CD4-positive, alpha-beta T cell treated with Interleukin-2 at 100 ng/mL for 4 hours (primary cell): Measurements from ENCODE around the gene SLC15A1.

Source experiments
- DNase-seq: peaks from one replicate; pipeline ENCODE4 v3.0.0-alpha.2; 2020; ENCODE audit warnings: low spot score

The SLC15A1 gene

DNA sequence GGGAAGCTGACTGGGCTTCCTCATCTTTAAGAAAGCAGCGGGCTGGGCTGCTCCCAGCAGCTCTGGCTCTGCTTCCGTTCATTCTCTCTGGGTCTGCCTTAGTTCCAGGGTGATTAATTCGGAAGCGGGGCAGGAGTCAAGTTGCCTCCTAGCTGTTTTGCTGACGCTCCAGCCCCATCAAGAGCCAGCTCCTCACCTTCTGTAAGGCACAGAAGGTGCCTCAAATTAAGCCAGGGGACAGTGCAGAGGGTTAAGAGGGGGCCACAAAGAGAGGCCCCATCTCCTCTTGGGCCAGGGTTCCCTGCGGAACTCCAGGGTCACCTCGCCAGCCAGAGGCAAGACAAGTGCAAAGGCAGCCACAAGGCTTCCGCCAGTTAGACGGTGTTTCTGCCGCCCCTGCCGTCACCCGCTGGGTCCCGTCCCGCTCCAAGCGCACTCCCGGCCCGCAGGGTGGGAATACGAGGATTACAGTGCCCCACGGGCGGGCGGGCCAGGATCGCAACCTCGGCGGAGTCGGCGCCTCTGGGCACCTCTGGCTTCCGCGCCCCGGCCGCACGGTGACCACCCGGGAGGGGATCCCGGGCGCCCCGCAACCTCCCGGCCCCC lies 508 bp downstream of the SLC15A1 start:
- DNase-seq: no peak

DNA sequence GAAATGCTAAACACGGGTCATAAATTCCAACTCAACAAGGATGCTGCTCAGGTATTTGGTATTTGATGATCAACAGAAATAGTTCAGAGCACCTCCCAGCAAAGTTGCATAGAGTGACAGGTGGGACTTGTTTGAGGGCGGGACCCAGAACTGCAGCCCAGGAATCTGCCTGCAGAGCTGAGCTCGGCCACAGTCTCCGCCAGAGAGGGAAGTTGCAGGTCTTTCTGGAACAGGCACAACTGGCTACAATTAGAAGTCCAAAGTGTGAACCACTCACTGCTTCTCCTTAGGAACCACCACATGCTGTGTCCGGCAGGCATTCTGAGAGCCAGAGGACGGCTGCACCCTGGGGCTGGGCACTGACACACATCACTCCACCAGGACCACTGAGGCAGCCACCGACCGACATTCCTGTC lies 1.1 kb downstream of the SLC15A1 start:
- no peak for DNase-seq

DNA sequence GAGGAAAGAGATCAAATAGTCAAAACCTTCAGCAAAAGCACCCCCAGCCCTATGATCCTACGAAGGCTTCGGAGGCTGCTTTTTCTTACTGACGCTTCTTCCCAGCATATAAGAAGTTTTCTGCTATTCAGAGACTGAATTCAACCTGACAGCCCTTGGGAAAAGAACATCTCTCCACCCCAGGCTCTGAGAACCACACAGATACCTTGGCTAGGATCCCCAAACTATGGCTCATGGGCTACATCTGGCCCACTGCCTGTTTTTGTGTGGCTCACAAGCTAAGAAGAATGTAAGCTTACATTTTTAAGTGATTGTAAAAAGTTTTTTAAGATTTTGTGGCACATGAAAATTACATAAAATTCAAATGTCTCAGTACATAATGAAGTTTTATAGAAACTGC lies 3.0 kb downstream of the SLC15A1 start:
- no peak for DNase-seq

DNA sequence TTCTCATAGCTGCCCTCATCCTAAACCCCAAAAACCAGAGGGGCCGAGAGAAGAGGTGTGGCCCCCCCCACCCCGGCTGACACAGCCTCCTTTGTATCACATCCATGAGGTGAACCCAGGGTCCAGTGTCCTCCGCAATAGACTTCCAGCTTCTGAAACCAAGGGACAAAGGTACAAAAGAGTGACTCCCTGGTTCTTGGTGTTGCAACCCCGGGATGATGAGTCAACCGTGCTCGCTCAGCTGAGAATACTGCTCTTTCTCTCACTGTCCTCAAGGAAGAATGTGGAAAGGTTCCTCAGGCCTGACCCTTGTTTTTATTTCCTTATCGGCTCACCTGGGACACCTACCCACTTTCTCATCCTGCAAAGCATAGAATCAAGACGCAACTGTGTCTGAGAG lies 5.5 kb downstream of the SLC15A1 start:
- no peak for DNase-seq

DNA sequence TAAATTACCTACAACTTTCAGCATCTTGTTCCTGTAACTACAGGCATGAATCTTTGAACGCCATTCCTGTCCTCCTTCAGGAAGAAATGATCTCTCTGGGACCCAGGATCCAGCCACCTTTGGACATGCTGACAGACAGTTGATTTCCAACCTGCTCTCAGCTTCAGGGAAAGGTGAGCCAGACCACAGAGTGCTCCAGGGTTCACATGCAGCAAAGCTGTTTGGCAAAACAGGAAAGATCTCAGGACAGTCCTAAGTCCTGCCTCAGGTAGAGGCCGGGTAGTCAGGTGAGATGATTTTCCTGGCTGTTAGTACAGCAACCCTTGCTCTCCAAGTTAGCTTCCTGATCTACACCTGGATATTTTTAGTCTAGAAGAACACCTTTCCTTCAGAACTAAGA lies 9.1 kb downstream of the SLC15A1 start:
- no peak for DNase-seq

DNA sequence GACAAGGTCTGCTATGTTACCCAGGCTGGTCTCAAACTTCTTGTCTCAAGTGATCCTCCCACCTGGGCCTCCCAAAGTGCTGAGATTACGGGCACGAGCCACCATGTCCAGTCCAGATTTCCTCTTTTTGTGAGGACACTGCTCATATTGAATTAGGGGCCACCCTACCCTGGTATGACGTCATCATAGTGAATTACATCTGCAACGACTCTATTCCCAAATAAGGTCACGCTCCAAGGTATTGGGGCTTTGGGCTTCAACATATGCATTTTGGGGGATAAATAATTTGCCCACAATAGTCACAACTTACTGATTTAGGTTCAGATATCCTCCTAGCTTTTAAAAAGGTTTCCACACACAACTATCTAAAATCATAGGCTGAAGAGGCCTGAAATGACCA lies 9.5 kb downstream of the SLC15A1 start:
- DNase-seq: no peak

DNA sequence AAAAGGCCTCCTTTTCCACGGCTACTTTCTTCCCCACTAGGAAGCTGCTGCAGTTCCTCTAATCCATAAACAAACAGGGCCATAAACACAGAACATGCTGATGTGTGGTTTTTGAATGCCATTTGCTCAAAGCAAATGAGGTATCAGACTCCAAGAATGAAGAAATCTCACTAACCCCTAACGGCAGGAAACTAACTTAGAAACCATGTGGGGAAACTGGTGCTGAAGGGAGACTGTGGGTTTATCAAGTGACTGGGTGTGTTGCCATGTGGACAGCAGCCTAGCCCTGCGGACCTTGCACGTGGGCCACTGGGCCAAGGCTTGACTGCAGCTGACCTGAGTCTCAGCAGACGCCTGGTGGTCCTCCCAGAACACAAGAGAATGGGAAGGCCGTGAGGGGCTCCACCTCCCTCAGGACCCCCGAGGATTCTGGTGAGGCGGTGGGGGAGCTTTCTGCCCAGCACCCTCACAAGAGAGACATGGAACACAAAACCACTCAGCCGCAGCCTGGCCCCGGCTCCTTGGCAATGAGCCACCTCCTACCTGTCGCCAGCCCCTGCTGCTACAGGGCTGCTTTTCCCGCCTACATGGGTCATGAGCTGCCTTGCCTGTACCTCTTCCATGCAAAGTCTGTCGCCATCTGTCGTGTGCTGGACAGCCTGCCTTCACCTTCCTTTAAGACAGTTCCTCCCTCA lies 10.6 kb downstream of the SLC15A1 start:
- no peak for DNase-seq

DNA sequence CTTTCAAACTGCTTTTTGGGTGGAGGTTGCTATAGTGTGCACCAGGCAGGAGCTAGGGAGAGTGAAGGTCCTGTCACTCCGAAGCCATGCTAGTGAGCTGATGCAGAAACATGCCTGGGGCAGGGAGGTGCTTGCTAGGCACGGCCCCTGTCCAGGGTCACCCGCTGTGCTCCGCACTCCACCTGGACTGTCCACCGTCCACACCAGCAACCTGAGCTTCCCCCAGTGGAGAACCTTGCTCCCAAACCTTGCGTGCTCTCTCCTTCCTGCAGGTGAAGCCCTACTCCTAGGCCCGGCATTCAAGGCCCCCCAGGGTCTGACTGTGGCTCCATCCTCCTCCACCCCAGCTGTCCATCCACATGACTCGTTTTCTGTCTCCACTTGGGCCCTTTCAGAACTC lies 12.3 kb downstream of the SLC15A1 start:
- DNase-seq: no peak

DNA sequence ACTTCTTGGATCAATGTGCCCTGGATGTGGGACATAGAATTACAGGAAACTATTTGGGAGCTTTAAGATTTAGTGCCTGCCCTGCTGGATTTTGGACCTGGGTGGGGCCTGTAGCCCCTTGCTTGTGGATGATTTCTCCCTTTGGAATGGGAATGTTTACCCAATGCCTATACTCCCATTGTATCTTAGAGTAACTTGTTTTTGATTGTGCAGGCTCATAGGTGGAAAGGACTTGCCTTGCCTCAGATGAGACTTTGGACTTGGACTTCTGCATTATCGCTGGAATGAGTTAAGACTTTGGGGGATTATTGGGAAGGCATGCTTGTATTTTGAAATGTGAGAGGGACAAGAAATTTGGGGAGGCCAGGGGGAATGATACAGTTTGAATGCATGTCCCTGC lies 13.5 kb downstream of the SLC15A1 start:
- no peak for DNase-seq

DNA sequence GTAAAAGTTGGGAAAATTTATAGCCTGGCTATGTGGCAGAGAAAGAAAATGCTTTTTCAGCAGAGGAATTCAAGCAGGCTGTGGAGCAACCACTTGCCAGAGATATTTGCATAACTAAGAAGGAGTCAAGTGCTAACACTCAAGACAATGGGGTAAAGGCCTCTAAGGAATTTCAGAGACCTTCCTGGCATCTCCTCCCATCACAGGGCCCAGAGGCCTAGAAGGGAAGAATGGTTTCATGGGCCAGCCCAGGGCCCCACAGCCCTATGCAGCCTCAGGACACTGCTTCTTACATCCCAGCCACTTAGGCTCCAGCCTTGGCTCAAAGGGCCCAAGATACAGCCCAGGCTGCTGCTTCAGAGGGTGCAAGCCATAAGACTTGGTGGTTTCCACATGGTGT lies 14.3 kb downstream of the SLC15A1 start:
- no peak for DNase-seq

DNA sequence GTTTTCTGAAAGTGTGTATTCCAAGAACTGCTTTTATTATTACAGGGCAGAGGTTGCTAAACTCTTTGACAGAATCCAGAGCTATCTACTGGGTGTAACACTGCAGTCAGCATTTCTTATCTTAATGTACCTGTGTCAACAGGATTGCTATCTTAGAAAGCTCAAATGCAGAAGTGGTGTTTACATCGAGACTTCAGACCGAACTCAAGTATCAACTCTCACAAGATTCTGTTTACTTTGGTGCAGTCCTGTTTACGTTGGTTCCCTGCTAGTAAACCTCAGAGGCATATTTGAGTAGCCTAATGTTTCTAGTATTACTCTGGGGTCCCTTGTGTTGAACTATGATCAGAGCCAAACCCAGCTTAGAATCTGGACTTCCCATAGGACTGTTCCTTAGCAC lies 20.5 kb downstream of the SLC15A1 start:
- DNase-seq: no peak

DNA sequence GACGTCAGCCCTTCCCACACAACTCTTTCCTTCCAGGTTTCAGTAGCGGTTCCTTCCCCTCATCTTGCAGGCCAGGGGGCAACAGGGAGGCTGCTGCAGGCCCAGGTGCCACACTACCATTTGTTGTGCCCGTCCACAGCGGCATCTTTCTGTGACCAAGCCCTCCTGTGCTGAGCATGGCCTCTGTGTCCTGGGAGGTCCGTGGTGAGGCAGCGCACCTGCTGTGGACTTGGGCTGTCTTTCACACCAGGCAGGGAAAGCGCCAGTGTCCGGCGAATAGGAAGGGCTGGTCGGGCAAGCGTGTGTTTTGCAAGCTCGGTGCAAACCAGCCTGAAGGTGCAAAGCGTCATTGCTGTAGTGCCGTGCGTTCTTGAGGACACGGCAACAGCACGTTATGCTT lies 21.4 kb downstream of the SLC15A1 start:
- no peak for DNase-seq

DNA sequence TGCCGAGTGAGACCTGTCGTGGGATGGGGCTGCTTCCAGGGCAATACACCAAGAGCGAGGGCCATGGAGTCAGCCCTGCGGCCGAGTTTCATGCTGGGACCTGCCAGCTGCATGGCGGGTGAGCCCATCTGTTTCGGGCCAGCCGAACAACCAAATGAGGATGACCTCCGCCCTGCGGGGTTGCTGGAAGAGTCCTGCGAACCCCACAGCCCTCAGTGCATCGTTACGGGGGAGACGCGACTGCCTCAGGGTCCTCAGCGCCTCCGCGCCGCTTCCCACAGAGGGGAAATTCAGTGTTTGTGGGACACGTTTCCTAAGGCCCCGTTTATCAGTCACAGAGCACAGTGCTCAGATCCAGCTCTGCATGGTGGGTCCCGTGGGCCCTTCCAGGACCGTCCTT lies 22.0 kb downstream of the SLC15A1 start:
- DNase-seq: no peak

DNA sequence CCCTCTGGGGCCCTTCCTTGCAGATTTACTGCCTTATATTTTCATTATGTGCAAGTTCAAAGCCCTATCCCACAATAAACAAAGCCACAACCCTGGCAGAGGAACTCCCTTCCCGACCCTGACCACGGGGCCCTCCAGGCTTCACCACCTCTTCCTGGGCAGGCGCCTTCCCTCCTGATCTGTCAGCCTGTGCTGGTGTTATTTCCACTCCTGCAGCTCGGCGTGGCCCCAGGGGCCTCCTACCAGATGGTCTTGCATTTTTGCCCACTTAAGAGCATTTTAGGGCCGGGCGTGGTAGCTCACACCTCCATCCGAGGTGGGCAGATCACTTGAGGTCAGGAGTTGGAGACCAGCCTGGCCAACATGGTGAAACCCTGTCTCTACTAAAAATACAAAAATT lies 22.8 kb downstream of the SLC15A1 start:
- no peak for DNase-seq

DNA sequence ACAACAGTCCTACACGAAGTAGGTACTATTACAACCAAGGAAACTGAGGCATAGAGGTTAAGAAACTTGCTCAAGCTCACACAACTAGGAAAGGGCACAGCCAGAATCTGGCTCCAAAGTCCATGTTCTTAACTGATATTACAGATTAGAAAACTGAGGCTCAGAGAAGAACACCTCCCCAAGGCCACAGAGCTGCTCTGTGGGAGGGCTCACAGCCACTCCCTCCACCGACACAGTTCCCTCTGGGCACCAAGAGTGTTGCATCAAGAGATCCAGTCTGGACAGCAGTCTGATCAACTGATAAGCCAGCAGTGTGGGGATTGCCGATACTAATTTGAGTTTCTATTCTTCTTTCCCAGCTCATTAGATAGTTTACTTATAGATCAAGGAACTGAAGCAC lies 29.5 kb downstream of the SLC15A1 start:
- no peak for DNase-seq

DNA sequence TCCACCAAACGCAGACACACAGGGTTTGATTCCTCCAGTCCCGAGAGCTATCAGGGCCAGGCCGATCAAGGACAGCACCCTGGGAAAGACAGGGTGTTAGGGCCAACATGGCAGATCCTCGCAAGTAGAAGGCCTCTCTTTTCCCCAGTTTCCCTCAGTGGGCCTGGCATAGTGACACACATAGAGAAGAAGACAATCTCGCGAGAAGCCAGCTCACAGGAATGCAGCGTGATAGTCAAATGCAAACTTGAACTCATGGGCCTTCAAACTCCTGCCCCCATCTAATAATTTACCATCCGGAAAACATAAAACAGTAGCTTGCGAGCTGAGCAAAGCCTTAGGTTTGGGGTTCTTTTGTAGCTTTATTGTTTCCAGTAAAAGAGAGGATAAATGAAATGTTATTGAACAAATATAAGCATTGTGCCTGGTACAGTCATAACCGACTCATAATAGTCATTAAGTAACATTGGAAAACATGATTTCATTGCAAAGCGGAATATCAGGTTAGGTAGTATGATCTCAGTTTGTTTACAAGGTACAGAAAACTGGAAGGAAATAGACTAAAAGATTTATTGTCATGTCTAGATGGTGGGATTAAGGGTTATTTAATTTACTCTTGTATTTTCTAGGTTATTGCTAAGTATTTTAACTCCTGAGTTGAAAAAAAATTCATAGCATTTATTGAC lies 30.5 kb downstream of the SLC15A1 start:
- no peak for DNase-seq

DNA sequence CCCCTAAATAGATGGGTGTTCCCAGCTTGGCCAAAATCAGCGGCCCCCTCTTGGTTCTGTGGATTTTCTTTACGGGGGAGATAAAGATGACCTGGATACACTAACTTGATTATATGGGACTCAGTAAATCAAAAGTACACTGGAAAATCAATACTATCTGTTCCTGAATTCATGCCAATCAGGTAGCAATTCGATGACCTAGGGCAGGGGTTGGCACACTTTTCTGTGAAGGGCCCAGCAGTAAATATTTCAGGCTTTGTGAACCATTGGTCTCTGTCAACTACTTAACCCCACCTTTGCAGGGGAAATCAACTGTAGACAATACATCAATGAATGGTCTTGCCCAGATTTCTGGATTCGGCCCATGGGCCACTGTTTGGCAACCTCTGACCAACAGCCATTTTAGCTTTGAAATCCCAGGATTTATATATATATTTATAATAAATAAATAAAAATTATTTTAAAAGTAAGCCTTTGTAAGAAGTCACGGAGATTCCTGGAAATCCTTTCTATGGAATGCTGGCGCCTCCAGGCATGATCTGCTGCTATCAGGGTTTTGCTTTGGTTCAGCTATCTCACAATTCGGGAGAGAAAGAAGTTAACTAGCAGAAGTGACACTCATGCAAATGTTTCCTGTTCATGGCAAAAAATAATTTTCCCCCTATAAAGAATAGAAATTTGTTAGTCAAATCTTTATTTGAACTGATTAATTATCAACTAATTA lies 32.8 kb downstream of the SLC15A1 start:
- DNase-seq: no peak

DNA sequence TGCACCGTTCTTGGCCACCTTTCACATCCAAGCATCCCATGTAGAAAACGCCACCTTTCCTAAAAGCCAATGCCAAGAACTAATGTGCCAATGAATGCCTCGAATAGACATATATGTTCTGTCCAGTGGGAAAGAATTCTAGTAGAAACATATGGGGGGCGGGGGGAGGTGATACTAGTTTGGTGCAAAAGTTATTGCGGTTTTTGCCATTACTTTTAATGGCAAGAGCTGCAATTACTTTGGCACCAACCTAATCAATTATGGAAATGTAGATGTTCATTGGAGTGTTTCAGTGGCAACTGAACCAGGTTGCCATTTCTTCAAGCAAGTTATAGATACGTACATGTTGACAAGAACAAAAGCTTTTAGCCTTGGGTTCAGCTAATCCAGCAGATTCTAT lies 34.6 kb downstream of the SLC15A1 start:
- no peak for DNase-seq

DNA sequence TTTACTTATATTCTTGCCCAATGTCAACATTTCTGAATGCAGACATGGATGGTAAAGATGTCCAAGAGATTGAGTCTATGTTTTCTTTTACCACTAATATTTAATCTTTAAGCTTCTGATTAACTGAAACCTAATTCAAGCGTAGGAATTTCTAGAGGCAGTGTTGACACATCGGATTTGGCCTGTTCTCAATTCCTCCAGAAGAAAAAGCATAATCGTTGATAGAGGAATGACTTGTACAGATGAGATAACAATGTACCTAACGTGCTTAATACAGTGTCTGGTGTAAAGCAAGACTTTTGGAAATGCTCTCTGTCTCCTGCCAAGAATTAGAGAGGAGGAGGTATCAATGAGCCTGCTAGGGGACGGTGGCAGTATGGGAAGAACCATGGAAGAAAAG lies 35.2 kb downstream of the SLC15A1 start:
- DNase-seq: no peak

DNA sequence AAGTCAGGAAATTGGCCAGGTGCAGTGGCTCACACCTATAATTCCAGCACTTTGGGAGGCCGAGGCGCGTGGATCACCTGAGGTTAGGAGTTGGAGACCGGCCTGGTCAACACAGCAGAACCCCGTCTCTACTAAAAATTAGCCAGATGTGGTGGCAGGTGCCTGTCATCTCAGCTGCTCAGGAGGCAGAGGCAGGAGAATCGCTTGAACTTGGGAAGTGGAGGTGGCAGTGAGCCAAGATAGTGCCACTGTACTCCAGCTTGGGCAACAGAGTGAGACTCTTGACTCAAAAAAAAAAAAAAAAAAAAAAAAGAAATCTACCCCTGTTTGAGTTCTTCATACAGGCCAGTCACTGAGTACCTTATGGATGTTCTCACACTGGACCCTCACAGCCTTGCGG lies 42.0 kb downstream of the SLC15A1 start:
- no peak for DNase-seq

DNA sequence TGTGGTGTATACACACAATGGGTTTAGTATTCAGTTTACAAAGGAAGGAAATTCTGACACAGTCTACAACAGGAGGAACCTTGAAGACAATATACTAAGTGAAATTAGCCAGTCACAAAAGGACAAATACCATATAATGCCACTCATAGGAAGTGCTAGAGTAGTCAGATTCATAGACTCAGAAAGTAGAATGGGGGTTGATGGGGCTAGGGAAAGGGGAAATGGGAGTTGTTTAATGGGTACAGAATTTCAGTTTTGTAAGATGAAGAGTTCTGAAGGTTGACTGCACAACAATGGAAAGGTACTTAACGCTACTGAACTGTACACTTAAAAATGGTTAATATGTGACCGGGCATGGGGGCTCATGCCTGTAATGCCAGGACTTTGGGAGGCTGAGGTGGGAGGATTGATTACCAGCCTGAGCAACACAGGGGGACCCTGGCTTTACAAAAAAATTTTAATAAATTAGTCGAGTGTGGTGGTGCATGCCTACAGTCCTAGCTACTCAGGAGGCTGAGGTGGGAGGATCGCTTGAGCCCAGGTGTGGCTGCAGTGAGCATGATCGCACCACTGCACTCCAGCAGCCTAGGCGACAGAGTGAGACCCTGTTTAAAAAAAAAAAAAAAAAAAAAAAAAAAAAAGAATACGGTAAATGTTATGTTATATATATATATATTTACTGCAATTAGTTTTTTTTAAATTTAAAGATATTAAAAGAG lies 45.0 kb downstream of the SLC15A1 start:
- DNase-seq: no peak

DNA sequence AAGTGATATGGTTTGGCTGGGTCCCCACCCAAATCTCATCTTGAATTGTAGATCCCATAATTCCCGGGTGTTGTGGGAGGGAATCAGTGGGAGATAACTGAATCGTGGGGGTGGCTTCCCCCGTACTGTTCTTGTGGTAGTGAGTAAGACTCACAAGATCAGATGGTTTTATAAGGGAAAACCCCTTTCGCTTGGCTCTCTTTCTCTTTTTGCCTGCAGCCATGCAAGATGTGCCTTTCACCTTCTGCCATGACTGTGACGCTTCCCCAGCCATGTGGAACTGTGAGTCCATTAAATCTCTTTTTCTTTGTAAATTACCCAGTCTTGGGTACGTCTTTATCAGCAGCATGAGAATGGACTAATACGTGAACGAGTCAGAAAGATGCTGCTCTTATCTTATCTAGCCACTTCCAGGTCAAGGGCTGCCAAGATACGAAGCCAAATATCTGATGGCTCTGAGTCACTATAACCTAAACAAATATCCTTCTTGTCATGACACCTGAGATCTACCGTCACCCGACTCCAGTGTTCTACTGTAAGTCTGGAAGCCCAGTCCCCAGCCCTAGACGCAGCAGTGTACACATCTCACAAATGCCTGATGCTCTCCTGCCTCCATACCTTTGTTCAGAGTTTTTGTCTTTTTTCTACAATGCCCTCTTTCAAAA lies 45.9 kb downstream of the SLC15A1 start:
- DNase-seq: no peak
